ENCODE data around the gene NF2.
A peak's percentile ranks its signal among the peaks of the same experiment; 100 is the strongest.

Gene NF2

GRCh38 chr22:29726512-29727130, 123.2 kb downstream of the NF2 start:
- no peak for DNase-seq

- DNase-seq, result no peak
Observed at GRCh38 chr22:29727131-29727523, 123.7 kb downstream of the NF2 start.

- no peak for DNase-seq
Observed at GRCh38 chr22:29729161-29729560, 125.7 kb downstream of the NF2 start.

- DNase-seq, result no peak
Observed at GRCh38 chr22:29731058-29731850, 127.8 kb downstream of the NF2 start.

- no peak for DNase-seq
Observed at GRCh38 chr22:29732883-29733282, 129.4 kb downstream of the NF2 start.

GRCh38 chr22:29733362-29734201, 130.1 kb downstream of the NF2 start:
- peak; percentile 33 for DNase-seq

- DNase-seq, result no peak
Observed at GRCh38 chr22:29734406-29734805, 131.0 kb downstream of the NF2 start.

GRCh38 chr22:29734838-29735237, 131.4 kb downstream of the NF2 start:
- DNase-seq, result no peak

GRCh38 chr22:29735416-29735815, 132.0 kb downstream of the NF2 start:
- DNase-seq, result no peak

GRCh38 chr22:29737251-29738117, 134.1 kb downstream of the NF2 start:
- DNase-seq, result no peak

GRCh38 chr22:29738118-29738815, 134.8 kb downstream of the NF2 start:
- DNase-seq, result no peak

GRCh38 chr22:29739346-29739875, 136.0 kb downstream of the NF2 start:
- no peak for DNase-seq

- DNase-seq, result no peak
Observed at GRCh38 chr22:29740216-29740615, 136.8 kb downstream of the NF2 start.

GRCh38 chr22:29741926-29742325, 138.5 kb downstream of the NF2 start:
- no peak for DNase-seq

GRCh38 chr22:29742326-29742725, 138.9 kb downstream of the NF2 start:
- no peak for DNase-seq

- no peak for DNase-seq
Observed at GRCh38 chr22:29744902-29745301, 141.5 kb downstream of the NF2 start.

GRCh38 chr22:29747832-29748231, 144.4 kb downstream of the NF2 start:
- no peak for DNase-seq
